Neural progenitor cell (in vitro differentiated cells): Measurements from ENCODE around the gene SMIM35. TPM values are rescaled to one million over a fixed set of nuclear protein-coding genes. Genes with fewer than 3 reads are reported as not detected.

Source experiments
- DNase-seq: peaks from one replicate; pipeline ENCODE4 v3.0.0-alpha.2; 2016; ENCODE audit warnings: low spot score
- H2AFZ ChIP-seq: fragments of 200-600 bp; sonication (generic); replicated peaks from 2 replicates; pipeline ENCODE4 v1.6.1; 2016; ENCODE audit warnings: antibody characterized with exemption
- H3F3A ChIP-seq: fragments of 200-600 bp; sonication (generic); 2 replicates; pipeline ENCODE4 v1.6.1; 2016; ENCODE audit warnings: antibody characterized with exemption, low read depth
- H3K27ac ChIP-seq: fragments of 200-600 bp; sonication (generic); 2 replicates; pipeline ENCODE4 v1.5.1; 2016; ENCODE audit warnings: mild to moderate bottlenecking
- H3K27me3 ChIP-seq: fragments of 200-600 bp; sonication (generic); 2 replicates; pipeline ENCODE4 v1.6.1; 2016; ENCODE audit warnings: mild to moderate bottlenecking, moderate library complexity
- H3K36me3 ChIP-seq: fragments of 200-600 bp; sonication (generic); 2 replicates; pipeline ENCODE4 v1.5.1; 2016
- H3K4me1 ChIP-seq: fragments of 200-600 bp; sonication (generic); 2 replicates; pipeline ENCODE4 v1.6.1; 2016; ENCODE audit warnings: mixed run types
- H3K4me2 ChIP-seq: fragments of 200-600 bp; sonication (generic); 2 replicates; pipeline ENCODE4 v1.6.1; 2016
- H3K4me3 ChIP-seq: fragments of 200-600 bp; sonication (generic); 2 replicates; pipeline ENCODE4 v1.5.1; 2016
- H3K79me2 ChIP-seq: fragments of 200-600 bp; sonication (generic); 2 replicates; pipeline ENCODE4 v1.6.1; 2016; ENCODE audit warnings: low read depth
- H3K9ac ChIP-seq: fragments of 200-600 bp; sonication (generic); 2 replicates; pipeline ENCODE4 v1.6.1; 2016
- H3K9me3 ChIP-seq: fragments of 200-600 bp; sonication (generic); 2 replicates; pipeline ENCODE4 v1.5.1; 2016; ENCODE audit warnings: low read depth
- H4K20me1 ChIP-seq: fragments of 200-600 bp; sonication (generic); 2 replicates; pipeline ENCODE4 v1.6.1; 2016; ENCODE audit warnings: low read depth
- H3K27ac Mint-ChIP-seq: 3 replicates; pipeline ENCODE4 v1.8.0; 2021; ENCODE audit warnings: mixed read lengths
- H3K27me3 Mint-ChIP-seq: 2 replicates; pipeline ENCODE4 v1.8.0; 2022; ENCODE audit warnings: low read depth, mild to moderate bottlenecking, inconsistent platforms, moderate library complexity, mixed read lengths; ENCODE audit not compliant: insufficient read depth
- H3K36me3 Mint-ChIP-seq: 3 replicates; pipeline ENCODE4 v1.8.0; 2021; ENCODE audit warnings: mixed read lengths
- H3K4me1 Mint-ChIP-seq: 3 replicates; pipeline ENCODE4 v1.8.0; 2021; ENCODE audit warnings: mixed read lengths
- H3K4me3 Mint-ChIP-seq: 3 replicates; pipeline ENCODE4 v1.8.0; 2021; ENCODE audit warnings: mild to moderate bottlenecking, moderate library complexity, mixed read lengths
- H3K9me3 Mint-ChIP-seq: 3 replicates; pipeline ENCODE4 v1.8.0; 2020; ENCODE audit warnings: mixed read lengths
- EZH2 ChIP-seq: fragments of 200-600 bp; sonication (generic); IDR thresholded peaks from 2 replicates; pipeline ENCODE4 v1.6.1; 2017; ENCODE audit warnings: antibody characterized with exemption, mild to moderate bottlenecking, moderate library complexity
- EZH2phosphoT487 ChIP-seq: fragments of 200-600 bp; sonication (generic); IDR thresholded peaks from 2 replicates; pipeline ENCODE4 v1.6.1; 2017; ENCODE audit warnings: antibody characterized with exemption
- total RNA-seq: library from RNA; depleted of rRNA; stranded (reverse); fragments of >200 nt; gene quantifications from 2 replicates; pipeline ENCODE4 v1.2.3, GENCODE V29; 2015; ENCODE audit warnings: low replicate concordance
- TF ChIP-seq, protein P1 (sequence below): fragments of 200-600 bp; sonication (generic); IDR thresholded peaks from 2 replicates; pipeline ENCODE4 v1.5.1; 2017; ENCODE audit warnings: antibody characterized with exemption, mild to moderate bottlenecking

Gene SMIM35
- total RNA-seq, 1 donor from 2014 or later = not detected

DNA sequence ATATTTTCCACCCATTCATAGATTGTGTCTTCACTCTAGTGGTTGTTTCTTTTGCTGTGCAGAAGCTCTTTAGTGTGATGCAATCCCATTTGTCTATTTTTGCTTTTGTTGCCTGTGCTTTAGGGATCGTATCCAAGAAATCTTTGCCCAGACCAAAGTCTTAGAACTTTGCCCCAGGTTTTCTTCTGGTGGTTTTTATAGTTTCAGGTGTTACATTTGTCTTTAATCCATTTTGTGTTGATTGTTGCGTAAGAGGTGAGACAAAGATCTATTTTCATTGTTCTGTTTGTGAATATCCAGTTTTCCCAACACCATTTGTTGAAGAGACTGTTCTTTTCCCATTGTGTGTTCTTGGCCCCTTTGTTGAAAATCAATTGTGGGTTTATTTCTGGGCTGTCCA, 94.1 kb downstream of the SMIM35 start:
- Histone ChIP-seq H3K4me2 (no peak overlapping the region), H3K36me3 (no peaks in the 10 kb centered on the region), H2AFZ (no peak overlapping the region), H3F3A (no peaks in the 10 kb centered on the region), H3K79me2 (no peaks in the 10 kb centered on the region), H3K9ac (no peak overlapping the region), H3K4me3 (no peak overlapping the region), H4K20me1 (no peaks in the 10 kb centered on the region), H3K4me1 (peaks cover 9% of the 10 kb centered on the region), H3K27ac (no peak overlapping the region), H3K27me3 (peaks cover 24% of the 10 kb centered on the region), H3K9me3 (no peaks in the 10 kb centered on the region)
- DNase-seq = no peak
- TF ChIP-seq EZH2phosphoT487 (no peak), EZH2 (no peak)
- TF ChIP-seq, protein P1, sequence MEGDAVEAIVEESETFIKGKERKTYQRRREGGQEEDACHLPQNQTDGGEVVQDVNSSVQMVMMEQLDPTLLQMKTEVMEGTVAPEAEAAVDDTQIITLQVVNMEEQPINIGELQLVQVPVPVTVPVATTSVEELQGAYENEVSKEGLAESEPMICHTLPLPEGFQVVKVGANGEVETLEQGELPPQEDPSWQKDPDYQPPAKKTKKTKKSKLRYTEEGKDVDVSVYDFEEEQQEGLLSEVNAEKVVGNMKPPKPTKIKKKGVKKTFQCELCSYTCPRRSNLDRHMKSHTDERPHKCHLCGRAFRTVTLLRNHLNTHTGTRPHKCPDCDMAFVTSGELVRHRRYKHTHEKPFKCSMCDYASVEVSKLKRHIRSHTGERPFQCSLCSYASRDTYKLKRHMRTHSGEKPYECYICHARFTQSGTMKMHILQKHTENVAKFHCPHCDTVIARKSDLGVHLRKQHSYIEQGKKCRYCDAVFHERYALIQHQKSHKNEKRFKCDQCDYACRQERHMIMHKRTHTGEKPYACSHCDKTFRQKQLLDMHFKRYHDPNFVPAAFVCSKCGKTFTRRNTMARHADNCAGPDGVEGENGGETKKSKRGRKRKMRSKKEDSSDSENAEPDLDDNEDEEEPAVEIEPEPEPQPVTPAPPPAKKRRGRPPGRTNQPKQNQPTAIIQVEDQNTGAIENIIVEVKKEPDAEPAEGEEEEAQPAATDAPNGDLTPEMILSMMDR = no peak
- H3K9me3 Mint-ChIP-seq = no peaks in the 10 kb centered on the region
- no peak overlapping the region for H3K4me3 Mint-ChIP-seq
- H3K27ac Mint-ChIP-seq = no peak overlapping the region
- H3K4me1 Mint-ChIP-seq = no peaks in the 10 kb centered on the region
- H3K27me3 Mint-ChIP-seq = peaks cover 20% of the 10 kb centered on the region
- no peaks in the 10 kb centered on the region for H3K36me3 Mint-ChIP-seq

DNA sequence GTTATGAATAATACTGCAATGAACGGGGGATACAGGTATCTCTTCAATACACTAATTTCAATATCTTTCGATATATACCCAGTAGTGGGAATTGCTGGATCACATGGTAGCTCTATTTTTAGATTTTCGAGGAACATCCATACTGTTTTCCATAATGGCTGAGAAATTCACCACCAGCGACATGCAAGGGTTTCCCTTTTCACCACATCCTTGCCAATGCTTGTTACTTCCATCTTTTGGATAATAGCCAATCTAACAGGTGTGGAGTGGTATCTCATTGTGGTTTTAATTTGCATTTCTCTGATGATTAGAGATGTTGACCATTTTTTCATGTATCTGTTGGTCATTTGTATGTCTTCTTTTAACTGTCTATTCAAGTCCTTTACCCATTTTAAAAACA, 94.6 kb downstream of the SMIM35 start:
- Histone ChIP-seq H3K9ac (no peak overlapping the region), H3K9me3 (no peaks in the 10 kb centered on the region), H3K4me1 (peaks cover 9% of the 10 kb centered on the region), H4K20me1 (no peaks in the 10 kb centered on the region), H3K36me3 (no peaks in the 10 kb centered on the region), H3F3A (peaks cover under 1% of the 10 kb centered on the region), H3K27ac (no peak overlapping the region), H3K4me2 (no peak overlapping the region), H3K79me2 (no peaks in the 10 kb centered on the region), H3K4me3 (no peak overlapping the region), H2AFZ (no peak overlapping the region), H3K27me3 (peaks cover 29% of the 10 kb centered on the region)
- Mint-ChIP-seq H3K27me3 (peaks cover 21% of the 10 kb centered on the region), H3K27ac (no peak overlapping the region), H3K4me1 (no peaks in the 10 kb centered on the region), H3K4me3 (no peak overlapping the region), H3K36me3 (no peaks in the 10 kb centered on the region), H3K9me3 (no peaks in the 10 kb centered on the region)
- TF ChIP-seq, protein P1 = no peak
- TF ChIP-seq EZH2phosphoT487 = no peak
- TF ChIP-seq EZH2 = no peak
- DNase-seq = no peak

DNA sequence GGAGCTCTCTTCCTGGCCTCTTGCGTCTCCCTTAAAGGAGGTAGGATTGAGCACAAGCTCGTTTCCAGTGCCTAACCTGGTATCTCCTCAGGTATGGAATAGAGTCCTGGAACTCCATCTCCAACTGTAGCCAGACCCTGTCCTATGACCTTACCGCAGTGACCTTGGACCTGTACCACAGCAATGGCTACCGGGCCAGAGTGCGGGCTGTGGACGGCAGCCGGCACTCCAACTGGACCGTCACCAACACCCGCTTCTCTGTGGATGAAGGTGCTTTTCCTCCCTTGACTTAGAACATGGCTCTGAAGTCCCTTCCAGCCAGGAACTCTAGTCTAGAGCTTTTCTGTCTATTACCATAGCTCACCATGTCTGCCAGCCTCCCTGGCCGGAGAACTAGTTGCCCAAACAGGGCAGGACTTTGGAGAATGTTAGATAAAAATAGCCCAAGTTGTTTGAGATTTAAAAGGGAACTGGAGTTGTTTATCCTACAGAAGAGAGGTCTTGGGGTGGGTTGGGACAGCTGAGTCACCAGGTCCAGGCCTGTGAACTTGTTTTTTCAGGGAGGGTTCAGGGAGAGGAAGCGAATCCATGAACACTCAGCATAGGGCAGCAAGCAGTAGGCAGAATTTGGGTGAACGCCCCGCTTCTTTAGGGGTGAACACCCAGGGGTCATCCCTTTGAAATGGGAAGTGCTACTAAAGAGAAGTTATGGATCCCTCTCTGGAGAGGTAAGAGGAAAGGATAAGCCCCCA, 97.2 kb downstream of the SMIM35 start:
- Histone ChIP-seq H3K4me1 (peaks cover 7% of the 10 kb centered on the region), H2AFZ (no peak overlapping the region), H3F3A (peaks cover 10% of the 10 kb centered on the region), H4K20me1 (peaks cover 6% of the 10 kb centered on the region), H3K9me3 (no peaks in the 10 kb centered on the region), H3K36me3 (no peaks in the 10 kb centered on the region), H3K9ac (no peak overlapping the region), H3K79me2 (no peaks in the 10 kb centered on the region), H3K4me2 (no peak overlapping the region), H3K27ac (no peak overlapping the region), H3K4me3 (no peak overlapping the region), H3K27me3 (peaks cover 55% of the 10 kb centered on the region)
- Mint-ChIP-seq H3K27ac (no peak overlapping the region), H3K4me1 (peaks cover 9% of the 10 kb centered on the region), H3K27me3 (peaks cover 22% of the 10 kb centered on the region), H3K4me3 (no peak overlapping the region), H3K36me3 (no peaks in the 10 kb centered on the region), H3K9me3 (no peaks in the 10 kb centered on the region)
- TF ChIP-seq EZH2 (no peak), EZH2phosphoT487 (no peak)
- TF ChIP-seq, protein P1 = no peak
- no peak for DNase-seq
